Frontal cortex (tissue), 4 donors: ENCODE measurements around the gene SLC29A1. TPM values are rescaled to one million over a fixed set of nuclear protein-coding genes. Genes with fewer than 3 reads are reported as not detected.
A peak's percentile ranks its signal among the peaks of the same experiment; 100 is the strongest.

Experiments used
- DNase-seq, 2 donors: peaks; one replicate each; pipeline ENCODE4 v3.0.0; 2012; ENCODE audit warnings: low spot score in 2 of 2
- FAIRE-seq: peaks from 2 replicates; lab custom pipeline; 2012; peaks lifted over from hg19 to GRCh38; lab: Jason Lieb, UNC
- total RNA-seq: library from RNA; depleted of rRNA; stranded (reverse); fragments of >200 nt; gene quantifications from one replicate; pipeline ENCODE4 v1.2.3, GENCODE V29; 2014
- donor health status: control.
- donor health status: control.
- donor health status: control.

The SLC29A1 gene
- total RNA-seq, 1 donor from 2014 or later: 3.7 TPM

- DNase-seq: no peak
- no peak for FAIRE-seq
Observed at GRCh38 chr6:44262467-44263353, 39.3 kb downstream of the SLC29A1 start.

GRCh38 chr6:44263354-44264100, 40.1 kb downstream of the SLC29A1 start:
- no peak for FAIRE-seq

GRCh38 chr6:44264154-44265006, 41.0 kb downstream of the SLC29A1 start:
- no peak for DNase-seq
- no peak for FAIRE-seq

More at GRCh38 chr6:44263354-44264100, 40.1 kb downstream of the SLC29A1 start:
- no peak for DNase-seq

- FAIRE-seq: no peak
Observed at GRCh38 chr6:44265007-44265721, 41.8 kb downstream of the SLC29A1 start, which contains the start of gene NFKBIE. Gene NFKBIE (minus strand): TSS chr6:44265551. CDS start chr6:44265346, 205 bp downstream.

GRCh38 chr6:44265722-44266233, 42.4 kb downstream of the SLC29A1 start:
- DNase-seq: no peak
- no peak for FAIRE-seq

More at GRCh38 chr6:44265007-44265721, 41.8 kb downstream of the SLC29A1 start, which contains the start of gene NFKBIE:
- peak; percentile 94 to 98 for DNase-seq

GRCh38 chr6:44266347-44266746, 43.0 kb downstream of the SLC29A1 start:
- FAIRE-seq (no peak), DNase-seq (no peak)

GRCh38 chr6:44267252-44267651, 43.9 kb downstream of the SLC29A1 start:
- FAIRE-seq: no peak

GRCh38 chr6:44268095-44268628, 44.8 kb downstream of the SLC29A1 start:
- no peak for FAIRE-seq
- peak in 1 of 2 donors; percentile 71 for DNase-seq

More at GRCh38 chr6:44267252-44267651, 43.9 kb downstream of the SLC29A1 start:
- DNase-seq: no peak

- FAIRE-seq: no peak
- no peak for DNase-seq
Observed at GRCh38 chr6:44269178-44269920, 46.0 kb downstream of the SLC29A1 start.

- FAIRE-seq (no peak), DNase-seq (no peak)
Observed at GRCh38 chr6:44269921-44270525, 46.6 kb downstream of the SLC29A1 start, which contains the start of gene TMEM151B. Gene TMEM151B (plus strand): TSS chr6:44270450. CDS start chr6:44270743, 293 bp downstream.

GRCh38 chr6:44270526-44271405, 47.4 kb downstream of the SLC29A1 start:
- FAIRE-seq: no peak

GRCh38 chr6:44271406-44271723, 48.0 kb downstream of the SLC29A1 start:
- DNase-seq (no peak), FAIRE-seq (no peak)

More at GRCh38 chr6:44270526-44271405, 47.4 kb downstream of the SLC29A1 start:
- DNase-seq: no peak

GRCh38 chr6:44271914-44272313, 48.5 kb downstream of the SLC29A1 start:
- DNase-seq: no peak
- no peak for FAIRE-seq

GRCh38 chr6:44272529-44272928, 49.1 kb downstream of the SLC29A1 start:
- DNase-seq (no peak), FAIRE-seq (no peak)

GRCh38 chr6:44272999-44273566, 49.7 kb downstream of the SLC29A1 start:
- no peak for FAIRE-seq
- no peak for DNase-seq

- DNase-seq (no peak), FAIRE-seq (no peak)
Observed at GRCh38 chr6:44273617-44274016, 50.2 kb downstream of the SLC29A1 start.
